GM12892 (cell line): ENCODE measurements around the gene CIAPIN1.
A peak's percentile ranks its signal among the peaks of the same experiment; 100 is the strongest.

Source experiments
- DNase-seq: peaks from one replicate; pipeline ENCODE4 v3.0.0; 2011; ENCODE audit not compliant: insufficient read length
- FAIRE-seq: peaks from 2 replicates; lab custom pipeline; 2011; peaks lifted over from hg19 to GRCh38; lab: Jason Lieb, UNC
- POLR2A ChIP-seq: IDR thresholded peaks from 2 replicates; pipeline ENCODE4 v1.6.1; 2011; ENCODE audit warnings: low read depth, low read length, control low read depth
- POLR2AphosphoS5 ChIP-seq: IDR thresholded peaks from 2 replicates; pipeline ENCODE4 v1.6.1; 2011; ENCODE audit warnings: low read depth, low read length, control low read depth
- TAF1 ChIP-seq: IDR thresholded peaks from 2 replicates; pipeline ENCODE4 v1.6.1; 2011; ENCODE audit warnings: low read depth, mild to moderate bottlenecking, control low read depth, low read length, borderline replicate concordance

The CIAPIN1 gene

DNA sequence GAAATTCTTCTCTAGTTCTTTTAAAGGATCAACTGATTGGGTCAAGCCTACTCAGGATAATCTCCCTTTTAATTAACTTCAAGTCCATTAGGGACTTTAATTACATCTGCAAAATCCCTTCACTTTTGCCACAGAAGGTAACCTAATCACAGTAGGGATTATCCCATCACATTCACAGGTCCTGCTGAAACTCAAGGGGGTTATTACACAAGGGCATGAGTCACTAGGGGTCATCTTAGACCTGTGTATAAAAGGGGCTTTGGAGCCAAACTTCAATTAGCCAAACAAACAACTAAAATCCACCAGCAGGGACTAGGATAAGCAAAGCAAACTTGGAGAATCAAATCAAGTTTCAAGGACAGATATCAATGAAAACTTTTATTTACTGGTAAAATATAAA lies 19.4 kb downstream of the CIAPIN1 start:
- TF ChIP-seq POLR2AphosphoS5 (no peak), POLR2A (no peak), TAF1 (no peak)
- DNase-seq: no peak
- no peak for FAIRE-seq

GRCh38 chr16:57427307-57427706 lies 19.9 kb downstream of the CIAPIN1 start:
- TF ChIP-seq TAF1 (no peak), POLR2AphosphoS5 (no peak)
- DNase-seq: no peak
- no peak for FAIRE-seq

DNA sequence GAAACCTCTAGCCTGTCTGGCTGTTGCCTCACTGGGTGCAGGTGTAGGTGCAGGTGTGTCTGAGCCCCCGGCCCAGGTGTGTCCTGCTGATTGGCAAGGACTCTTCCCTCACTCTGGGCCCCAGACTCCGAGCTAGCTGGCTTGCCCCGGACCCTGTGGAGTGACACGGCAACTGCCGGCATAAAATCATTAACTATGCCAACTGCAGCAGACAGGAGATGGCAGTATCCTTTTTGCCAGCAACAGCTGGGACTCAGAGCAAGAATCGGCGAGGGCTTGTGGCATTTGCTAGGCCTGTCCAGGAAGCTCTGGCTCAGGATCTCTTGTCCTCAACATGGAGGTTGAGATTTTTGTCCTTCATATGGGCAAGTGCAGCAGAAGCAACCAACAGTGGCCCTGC lies 20.8 kb downstream of the CIAPIN1 start:
- DNase-seq (no peak), FAIRE-seq (no peak)
- no peak for TF ChIP-seq POLR2AphosphoS5
- no peak for TF ChIP-seq TAF1
- no peak for TF ChIP-seq POLR2A

DNA sequence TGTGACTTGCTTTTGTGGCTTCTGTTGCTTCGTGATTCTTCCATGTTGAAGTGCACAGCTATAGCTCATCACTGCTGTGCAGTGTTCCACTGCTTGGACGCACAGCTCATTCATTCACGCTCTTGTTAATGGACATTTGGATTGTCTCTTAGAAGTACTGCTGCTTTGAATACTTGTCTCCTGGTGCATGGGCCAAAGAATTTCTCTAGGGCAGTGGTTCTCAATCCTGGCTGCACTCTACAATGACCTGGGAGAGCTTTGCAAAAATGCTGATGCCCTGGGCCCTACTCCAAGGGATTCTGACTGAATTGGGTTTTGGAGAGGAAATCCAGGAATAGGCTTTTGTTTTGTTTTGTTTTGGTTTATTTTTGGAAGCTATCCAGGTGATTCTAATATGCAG lies 22.6 kb downstream of the CIAPIN1 start:
- DNase-seq (no peak), FAIRE-seq (no peak)
- no peak for TF ChIP-seq POLR2A
- no peak for TF ChIP-seq TAF1
- TF ChIP-seq POLR2AphosphoS5: no peak

DNA sequence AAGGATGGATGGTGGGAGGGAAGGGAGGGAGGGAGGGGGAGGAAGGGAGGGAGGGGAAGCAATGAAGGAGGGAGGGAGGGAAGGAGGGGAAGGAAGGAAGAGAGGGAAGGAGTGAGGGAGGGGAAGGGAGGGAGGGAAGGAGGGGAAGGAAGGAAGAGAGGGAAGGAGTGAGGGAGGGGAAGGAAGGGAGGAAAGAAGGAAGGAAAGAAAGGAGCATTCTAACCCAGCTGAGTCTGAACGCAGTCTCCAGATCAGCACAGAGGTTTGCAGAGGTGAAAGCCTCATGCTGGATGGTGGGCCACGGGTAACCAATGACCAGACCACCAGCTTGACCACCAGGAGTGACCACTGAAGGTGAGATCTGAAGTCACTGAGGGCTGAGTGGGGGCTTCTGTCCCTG lies 24.0 kb downstream of the CIAPIN1 start:
- no peak for DNase-seq
- no peak for FAIRE-seq

DNA sequence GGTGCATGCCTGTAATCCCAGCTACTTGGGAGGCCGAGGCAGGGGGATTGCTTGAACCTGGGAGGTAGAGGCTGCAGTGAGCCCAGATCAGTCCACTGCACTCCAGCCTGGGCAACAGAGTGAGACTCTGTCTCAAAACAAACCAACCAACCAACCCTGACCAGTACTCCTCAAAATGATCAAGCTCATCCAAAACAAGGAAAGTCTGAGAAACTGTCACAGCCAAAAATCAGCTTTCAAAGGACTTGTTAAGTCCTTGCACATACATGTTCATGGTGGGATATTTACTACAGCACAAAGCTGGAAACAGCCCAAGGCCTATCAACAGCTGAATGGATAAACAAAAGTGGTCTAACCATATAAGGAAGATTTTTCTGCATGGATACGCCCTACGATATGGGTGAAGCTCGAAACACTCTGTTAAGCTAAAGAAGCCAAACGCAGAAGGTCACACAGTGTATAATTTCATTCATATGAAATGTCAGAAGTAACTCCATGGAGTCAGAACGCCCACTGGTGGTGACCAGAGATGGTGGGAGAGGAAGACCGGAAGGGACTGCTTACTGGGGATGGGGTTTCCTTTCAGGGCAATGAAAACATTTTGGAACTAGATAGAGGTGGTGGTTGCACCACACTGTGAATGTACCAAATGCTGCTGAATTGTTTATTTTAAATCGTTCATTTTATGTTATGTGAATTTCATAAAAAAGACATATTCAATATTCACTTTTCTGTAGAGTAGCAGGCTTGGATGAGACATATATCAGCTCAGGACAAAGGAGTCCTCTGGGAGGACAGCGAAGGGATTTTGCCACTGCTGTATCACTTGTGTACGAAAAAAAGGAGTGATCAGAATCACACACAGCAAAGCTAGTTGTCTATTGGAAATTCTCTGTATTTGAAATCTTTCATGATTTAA lies 24.9 kb downstream of the CIAPIN1 start:
- DNase-seq (no peak), FAIRE-seq (peak; percentile 75)
- TF ChIP-seq TAF1: no peak
- TF ChIP-seq POLR2A: no peak
- TF ChIP-seq POLR2AphosphoS5: no peak

More for the DNA sequence above, 24.0 kb downstream of the CIAPIN1 start:
- TF ChIP-seq POLR2AphosphoS5 (no peak), POLR2A (no peak), TAF1 (no peak)

DNA sequence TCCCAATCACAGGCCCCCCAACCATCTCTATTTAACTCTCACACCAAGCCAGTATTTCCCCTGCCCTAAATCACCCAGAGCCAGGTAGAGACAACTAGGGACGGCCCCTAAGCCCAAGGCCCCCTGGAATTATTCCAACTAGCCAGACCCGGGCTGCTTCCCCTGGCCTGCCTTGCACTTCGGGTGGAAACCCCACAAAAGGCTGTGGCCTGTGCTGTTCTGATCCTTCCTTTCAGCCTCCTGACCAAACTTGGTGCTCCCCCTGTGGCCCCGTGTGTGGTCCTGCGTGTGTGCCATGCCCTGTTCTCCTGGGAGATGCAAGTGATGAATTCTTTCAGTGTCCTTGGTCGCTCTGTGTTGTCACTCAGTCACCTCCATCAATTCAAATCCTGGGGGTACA lies 27.7 kb downstream of the CIAPIN1 start:
- TF ChIP-seq POLR2A (no peak), POLR2AphosphoS5 (no peak), TAF1 (no peak)
- no peak for FAIRE-seq
- no peak for DNase-seq

- TF ChIP-seq POLR2AphosphoS5: no peak
- no peak for TF ChIP-seq POLR2A
- TF ChIP-seq TAF1: no peak
- DNase-seq (no peak), FAIRE-seq (peak; percentile 5)
These were observed 31.1 kb downstream of the CIAPIN1 start for GRCh38 chr16:57416084-57416483.

DNA sequence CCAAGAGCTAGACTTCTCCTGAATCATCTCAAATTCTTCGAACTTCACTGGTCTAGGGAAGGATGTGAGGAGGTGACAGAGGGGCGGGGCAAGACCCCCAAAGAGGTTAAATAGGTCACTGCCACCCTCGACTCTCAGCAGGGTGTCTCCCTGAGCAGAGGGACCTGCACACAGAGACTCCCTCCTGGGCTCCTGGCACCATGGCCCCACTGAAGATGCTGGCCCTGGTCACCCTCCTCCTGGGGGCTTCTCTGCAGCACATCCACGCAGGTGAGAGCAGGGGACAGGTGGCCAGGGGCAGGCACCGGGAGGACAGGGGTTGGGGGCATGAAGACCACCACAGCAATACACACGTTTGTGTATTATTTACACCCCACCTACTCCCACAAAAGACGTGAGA lies 33.5 kb downstream of the CIAPIN1 start:
- FAIRE-seq (no peak), DNase-seq (no peak)
- no peak for TF ChIP-seq TAF1

DNA sequence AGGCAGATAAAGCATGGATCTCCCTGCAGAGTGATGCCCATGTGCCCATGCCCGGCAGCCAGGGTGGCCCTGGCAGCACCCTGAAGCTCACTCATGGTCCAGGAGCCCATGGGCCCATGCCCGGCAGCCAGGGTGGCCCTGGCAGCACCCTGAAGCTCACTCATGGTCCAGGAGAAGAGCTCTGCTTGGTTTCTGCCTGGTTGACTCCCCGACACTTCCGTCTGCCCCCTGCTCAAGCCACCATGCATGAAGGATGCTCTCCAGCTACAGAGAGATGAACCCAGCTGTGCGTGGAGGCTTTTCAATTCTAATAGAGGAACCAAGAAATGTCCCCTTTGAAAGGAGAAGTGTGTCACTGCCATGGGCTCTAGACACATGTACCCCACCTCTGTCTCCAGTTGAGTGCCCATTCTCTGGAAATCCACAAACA lies 33.9 kb downstream of the CIAPIN1 start:
- FAIRE-seq (peak; percentile 97), DNase-seq (peak; percentile 60)
- TF ChIP-seq POLR2A (peak; percentile 28; the same call in 1 of the 2 replicates), TAF1 (no peak)

DNA sequence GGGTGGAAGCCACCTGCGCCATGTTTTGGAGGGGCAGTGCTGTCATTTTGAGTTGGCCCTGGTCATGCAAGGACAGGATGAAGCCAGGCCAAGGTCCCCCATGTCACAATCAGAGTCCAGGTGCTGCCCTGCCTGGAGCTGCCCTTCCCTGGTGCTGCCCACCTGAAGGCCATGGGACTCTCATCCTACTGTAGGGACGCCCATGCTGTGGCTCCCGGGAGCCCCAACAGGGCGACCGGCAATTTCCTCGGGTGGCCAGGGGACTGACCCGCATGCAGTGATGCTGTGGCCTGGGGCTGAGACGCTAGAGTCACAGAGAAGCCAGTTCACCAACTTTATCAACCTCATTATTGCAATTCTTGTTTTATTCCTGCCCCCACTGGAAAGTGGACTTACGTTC lies 34.6 kb downstream of the CIAPIN1 start:
- no peak for TF ChIP-seq TAF1
- TF ChIP-seq POLR2A: no peak
- TF ChIP-seq POLR2AphosphoS5: no peak
- DNase-seq (no peak), FAIRE-seq (no peak)

DNA sequence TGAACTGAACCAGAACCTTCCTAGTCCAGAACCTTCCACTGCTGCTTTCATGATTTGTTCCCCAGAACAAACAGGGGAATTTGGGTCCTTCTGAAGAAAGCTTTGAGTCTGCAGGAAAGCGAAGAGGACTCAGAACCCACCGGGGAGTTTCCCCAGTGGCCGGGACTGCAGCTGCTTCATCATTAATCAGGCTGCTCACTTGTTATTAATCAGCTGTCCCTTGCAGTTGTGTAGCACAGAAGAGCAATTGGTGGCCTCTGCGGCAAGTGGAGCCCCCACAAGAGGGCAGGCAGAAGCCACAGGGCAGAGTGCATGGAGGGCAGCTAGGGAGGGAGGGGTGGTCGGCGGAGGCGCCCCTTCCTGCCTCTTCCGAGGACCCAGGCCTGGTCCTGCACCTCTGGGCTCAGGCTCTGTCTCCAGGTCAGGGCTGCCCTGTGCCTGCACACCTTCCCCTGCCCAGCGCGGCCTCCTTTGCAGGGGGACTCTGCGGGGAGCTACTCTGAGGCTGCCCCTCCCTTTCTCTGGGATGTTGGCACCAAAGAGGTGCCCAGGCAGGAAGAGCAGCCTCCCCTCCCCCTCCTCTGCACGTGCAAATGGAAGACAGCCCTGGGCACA lies 35.7 kb downstream of the CIAPIN1 start:
- no peak for DNase-seq
- FAIRE-seq: peak; percentile 67
- TF ChIP-seq TAF1 (no peak), POLR2A (0 out of 2 replicates have a peak, but pooled peaks have one; percentile 21)
